Stimulated activated CD8-positive, alpha-beta memory T cell treated with anti-CD3 and anti-CD28 coated beads, Interleukin-12 subunit alpha, Interleukin-12 subunit beta, amount 100 ng/mL, for 4 hours (primary cell): ENCODE measurements around the gene RELB.
A peak's percentile ranks its signal among the peaks of the same experiment; 100 is the strongest.

ENCODE experiments used
- DNase-seq: peaks from one replicate; pipeline ENCODE4 v3.0.0-alpha.2; 2020; ENCODE audit warnings: low read depth

RELB gene

GRCh38 chr19:45023048-45023447, 21.8 kb downstream of the RELB start:
- DNase-seq: no peak

GRCh38 chr19:45025264-45025663, 24.0 kb downstream of the RELB start:
- no peak for DNase-seq

- DNase-seq: no peak
Observed at GRCh38 chr19:45027371-45027770, 26.1 kb downstream of the RELB start.

- no peak for DNase-seq
Observed at GRCh38 chr19:45030825-45031224, 29.6 kb downstream of the RELB start.

- DNase-seq: no peak
Observed at GRCh38 chr19:45032421-45032820, 31.2 kb downstream of the RELB start.

GRCh38 chr19:45035755-45036154, 34.5 kb downstream of the RELB start:
- no peak for DNase-seq

GRCh38 chr19:45037393-45038169, 36.3 kb downstream of the RELB start:
- no peak for DNase-seq

GRCh38 chr19:45038931-45039893, 37.9 kb downstream of the RELB start, which contains the start of gene CLASRP:
TSS of gene CLASRP (plus strand) at chr19:45039045. CDS start at chr19:45040213, 1,168 bp downstream.
- peak; percentile 78 for DNase-seq

GRCh38 chr19:45040059-45040771, 39.0 kb downstream of the RELB start:
- no peak for DNase-seq

- no peak for DNase-seq
Observed at GRCh38 chr19:45041125-45041524, 39.9 kb downstream of the RELB start.

- no peak for DNase-seq
Observed at GRCh38 chr19:45045671-45046353, 44.5 kb downstream of the RELB start.

GRCh38 chr19:45046355-45046754, 45.1 kb downstream of the RELB start:
- DNase-seq: no peak

- DNase-seq: no peak
Observed at GRCh38 chr19:45047188-45047797, 46.0 kb downstream of the RELB start.

- no peak for DNase-seq
Observed at GRCh38 chr19:45049073-45049736, 47.9 kb downstream of the RELB start.

- DNase-seq: no peak
Observed at GRCh38 chr19:45050036-45050435, 48.8 kb downstream of the RELB start.

- DNase-seq: no peak
Observed at GRCh38 chr19:45051929-45052579, 50.8 kb downstream of the RELB start.

- DNase-seq: no peak
Observed at GRCh38 chr19:45056831-45057230, 55.6 kb downstream of the RELB start.

GRCh38 chr19:45057444-45057843, 56.2 kb downstream of the RELB start:
- DNase-seq: no peak

GRCh38 chr19:45058622-45059159, 57.4 kb downstream of the RELB start:
- DNase-seq: no peak
